B cell (primary cell): ENCODE results near the gene OFD1. TPM values are rescaled to one million over a fixed set of nuclear protein-coding genes. Genes with fewer than 3 reads are reported as not detected.
A peak's percentile ranks its signal among the peaks of the same experiment; 100 is the strongest.

ENCODE experiments used
- ATAC-seq: fragments of 200-7000 bp; cut with Tn5 transposase; one replicate; pipeline ENCODE4 v1.10.0; 2021; ENCODE audit warnings: low read depth, mild to moderate bottlenecking, moderate number of reproducible peaks, moderate library complexity
- CTCF ChIA-PET: fragments of 350-600 bp; sonication (Branson Sonifier 250); formaldehyde crosslinking; loops from one replicate; lab custom pipeline; 2021; ENCODE audit warnings: antibody characterized with exemption, inconsistent platforms; lab: Charles Lee
- POLR2A ChIA-PET: fragments of 350-600 bp; sonication (Branson Sonifier 250); formaldehyde crosslinking; loops from one replicate; lab custom pipeline; 2021; ENCODE audit warnings: antibody characterized with exemption; lab: Charles Lee
- DNase-seq: peaks from one replicate; pipeline ENCODE4 v3.0.0; 2013
- H2AFZ ChIP-seq: 2 replicates; pipeline ENCODE4 v1.6.1; 2012; ENCODE audit warnings: mild to moderate bottlenecking, low read depth, low read length; ENCODE audit not compliant: insufficient read depth, poor library complexity, severe bottlenecking
- H3K27ac ChIP-seq, 2 donors: 1 replicate in 1 of 2; 2 replicates in 1 of 2; pipeline ENCODE4 v1.5.1; 2012 to 2013; ENCODE audit warnings: low read length in 2 of 2, mild to moderate bottlenecking in 2 of 2, moderate library complexity in 1 of 2
- H3K27me3 ChIP-seq, 4 experiments: fragments of 200-600 bp in 1 of 4; sonication (generic) in 1 of 4; replicated peaks in 1 of 4; 1 replicate in 2 of 4; 2 replicates in 2 of 4; pipeline versions ENCODE4 v1.6.1 to v1.7.0; 2013 to 2016; ENCODE audit warnings: low read length in 3 of 4, mild to moderate bottlenecking in 2 of 4, mixed read lengths in 1 of 4, moderate library complexity in 1 of 4; ENCODE audit not compliant: insufficient read depth in 4 of 4, control insufficient read depth in 3 of 4; ENCODE audit errors: control extremely low read depth in 1 of 4
- H3K36me3 ChIP-seq, 2 experiments: replicated peaks in 1 of 2; 1 replicate in 1 of 2; 2 replicates in 1 of 2; pipeline versions ENCODE4 v1.6.1 to v1.7.1; 2013; ENCODE audit warnings: low read length in 1 of 2; ENCODE audit not compliant: insufficient read depth in 2 of 2, control insufficient read depth in 1 of 2; ENCODE audit errors: control extremely low read depth in 1 of 2, extremely low read depth in 1 of 2
- H3K4me1 ChIP-seq, 2 donors: fragments of 200-600 bp in 1 of 2; sonication (generic) in 1 of 2; 1 replicate in 1 of 2; 2 replicates in 1 of 2; pipeline versions ENCODE4 v1.5.1 to v1.6.1; 2013 to 2017; ENCODE audit warnings: low read length in 2 of 2; ENCODE audit not compliant: control insufficient read depth in 2 of 2, insufficient read depth in 2 of 2
- H3K4me2 ChIP-seq: replicated peaks from 2 replicates; pipeline ENCODE3; 2012; ENCODE audit warnings: mild to moderate bottlenecking, low read depth, low read length; ENCODE audit not compliant: poor library complexity, severe bottlenecking
- H3K4me3 ChIP-seq, 5 experiments: fragments of 200-600 bp in 1 of 5; sonication (generic) in 1 of 5; 1 replicate in 3 of 5; 2 replicates in 2 of 5; pipeline versions ENCODE4 v1.5.1 to v1.7.0; 2011 to 2016; ENCODE audit warnings: low read length in 4 of 5, mild to moderate bottlenecking in 4 of 5, low read depth in 2 of 5, control low read depth in 1 of 5, moderate library complexity in 1 of 5; ENCODE audit not compliant: insufficient read depth in 1 of 5; ENCODE audit errors: control extremely low read depth in 1 of 5, extremely low read depth in 1 of 5
- H3K79me2 ChIP-seq: fragments of 200-600 bp; sonication (generic); one replicate; pipeline ENCODE4 v1.6.0; 2016; ENCODE audit warnings: low read length; ENCODE audit not compliant: control insufficient read depth, insufficient read depth
- H3K9ac ChIP-seq: fragments of 200-600 bp; sonication (generic); 2 replicates; pipeline ENCODE4 v1.6.1; 2017; ENCODE audit warnings: mild to moderate bottlenecking, low read length, moderate library complexity
- H3K9me3 ChIP-seq, 3 donors: one replicate each; pipeline versions ENCODE4 v1.6.1 to v1.7.1; 2013; ENCODE audit warnings: low read length in 2 of 3; ENCODE audit not compliant: control insufficient read depth in 2 of 3, insufficient read depth in 1 of 3; ENCODE audit errors: control extremely low read depth in 1 of 3
- H4K20me1 ChIP-seq: 2 replicates; pipeline ENCODE4 v1.6.0; 2012; ENCODE audit warnings: mild to moderate bottlenecking, low read length; ENCODE audit not compliant: insufficient read depth, control insufficient read depth, poor library complexity, severe bottlenecking
- H3K27ac Mint-ChIP-seq: one replicate; pipeline ENCODE4 v1.8.0; 2021; ENCODE audit warnings: mixed read lengths
- H3K27me3 Mint-ChIP-seq: one replicate; pipeline ENCODE4 v1.8.0; 2021; ENCODE audit warnings: mixed read lengths
- H3K4me1 Mint-ChIP-seq: one replicate; pipeline ENCODE4 v1.8.0; 2021; ENCODE audit warnings: mixed read lengths
- H3K4me3 Mint-ChIP-seq: one replicate; pipeline ENCODE4 v1.8.0; 2021; ENCODE audit warnings: mixed read lengths
- H3K9me3 Mint-ChIP-seq: one replicate; pipeline ENCODE4 v1.8.0; 2022; ENCODE audit warnings: mixed read lengths; ENCODE audit not compliant: insufficient read depth
- EZH2 ChIP-seq: IDR thresholded peaks from 2 replicates; pipeline ENCODE4 v1.6.1; 2012; ENCODE audit warnings: borderline replicate concordance, low read depth, mild to moderate bottlenecking, moderate library complexity, low read length; ENCODE audit not compliant: insufficient read depth, poor library complexity, severe bottlenecking
- WGBS: methylation state at CpG from one replicate; pipeline ENCODE4 v1.1.5; 2013; ENCODE audit warnings: missing lambda C conversion rate; ENCODE audit not compliant: insufficient coverage; 5-methylcytosine and 5-hydroxymethylcytosine counted together
- intact Hi-C: fragments of 100-400 bp; cut with micrococcal nuclease; formaldehyde crosslinking; loops from one replicate; pipeline ENCODE4 v1.10.0; 2022
- polyA plus RNA-seq: library from polyadenylated mRNA; depleted of rRNA; stranded (reverse); fragments of >200 nt; gene quantifications from 2 replicates; pipeline ENCODE4 v1.2.3, GENCODE V29; 2012
- total RNA-seq, 2 donors: library from RNA; stranded (reverse); fragments of 120-200 nt in 1 of 2; gene quantifications; 1 replicate in 1 of 2; 2 replicates in 1 of 2; pipeline versions ENCODE4 v1.2.3 to v1.2.4, GENCODE V29; 2013 to 2022
- TF ChIP-seq, protein P1 (sequence below): fragments of 200-600 bp; IDR thresholded peaks from one replicate; pipeline ENCODE4 v1.8.0; 2022; ENCODE audit warnings: antibody characterized with exemption, mild to moderate bottlenecking

The OFD1 gene
- total and polyA plus RNA-seq, 2 donors (not counting 1 experiment from before 2014, with no cell fraction given) = 40.6 to 84.9 TPM

DNA sequence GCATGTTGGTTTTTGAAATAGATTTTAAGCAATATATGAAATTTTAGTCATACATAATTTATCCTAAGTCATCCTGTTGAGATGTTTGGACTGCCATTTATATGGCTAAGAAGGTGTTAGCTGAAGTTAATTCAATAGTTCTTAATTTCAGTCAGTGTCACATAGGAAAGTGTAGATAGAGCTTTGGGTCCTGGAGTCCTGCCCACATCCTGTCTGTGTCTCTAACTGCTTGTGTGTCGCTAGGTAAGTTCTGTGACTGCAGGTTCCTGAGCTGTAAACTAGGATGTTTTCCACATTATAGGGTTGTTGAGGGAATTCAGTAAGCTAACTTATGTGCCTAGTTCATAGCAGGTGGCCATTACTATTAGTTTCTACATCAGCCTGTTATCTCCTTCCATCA, 20.7 kb downstream of the OFD1 start:
- H4K20me1 ChIP-seq = no peaks in the 10 kb centered on the region
- H3K27me3 ChIP-seq = no peaks in the 10 kb centered on the region
- Mint-ChIP-seq H3K27me3 (no peaks in the 10 kb centered on the region), H3K27ac (peak overlapping the region; percentile 81), H3K4me1 (peaks cover 58% of the 10 kb centered on the region), H3K4me3 (peak overlapping the region; percentile 47), H3K9me3 (no peaks in the 10 kb centered on the region)
- peaks cover 67 to 68% of the 10 kb centered on the region in 2 donors for H3K4me1 ChIP-seq
- ChIA-PET POLR2A (no interaction called here), CTCF (interaction anchor here (0.6 to 1.7 kb wide), 5 partner anchors 9 to 109 kb away, joined by 3 to 4 read pairs (median 4); partner anchors contain the start of genes OFD1 and TRAPPC2)
- H3K79me2 ChIP-seq = peaks cover 14% of the 10 kb centered on the region
- H3K9me3 ChIP-seq = no peaks in the 10 kb centered on the region
- H3K9ac ChIP-seq = no peak overlapping the region
- no peak overlapping the region for H3K4me3 ChIP-seq
- peak overlapping the region; percentile 47 for H3K4me2 ChIP-seq
- H2AFZ ChIP-seq = no peak overlapping the region
- H3K36me3 ChIP-seq = peaks cover 0 to 38% of the 10 kb centered on the region in 2 experiments
- no peak for ATAC-seq
- intact Hi-C loops = loop anchor here (5.0 kb wide), 1 partner anchor 248 kb away; no protein-coding TSS in a partner anchor
- DNase-seq = no peak
- peak overlapping the region; percentile 36 to 64 for H3K27ac ChIP-seq
- WGBS = 0% methylated on average over 1 of the region's 1 CpG
- TF ChIP-seq, protein P1, sequence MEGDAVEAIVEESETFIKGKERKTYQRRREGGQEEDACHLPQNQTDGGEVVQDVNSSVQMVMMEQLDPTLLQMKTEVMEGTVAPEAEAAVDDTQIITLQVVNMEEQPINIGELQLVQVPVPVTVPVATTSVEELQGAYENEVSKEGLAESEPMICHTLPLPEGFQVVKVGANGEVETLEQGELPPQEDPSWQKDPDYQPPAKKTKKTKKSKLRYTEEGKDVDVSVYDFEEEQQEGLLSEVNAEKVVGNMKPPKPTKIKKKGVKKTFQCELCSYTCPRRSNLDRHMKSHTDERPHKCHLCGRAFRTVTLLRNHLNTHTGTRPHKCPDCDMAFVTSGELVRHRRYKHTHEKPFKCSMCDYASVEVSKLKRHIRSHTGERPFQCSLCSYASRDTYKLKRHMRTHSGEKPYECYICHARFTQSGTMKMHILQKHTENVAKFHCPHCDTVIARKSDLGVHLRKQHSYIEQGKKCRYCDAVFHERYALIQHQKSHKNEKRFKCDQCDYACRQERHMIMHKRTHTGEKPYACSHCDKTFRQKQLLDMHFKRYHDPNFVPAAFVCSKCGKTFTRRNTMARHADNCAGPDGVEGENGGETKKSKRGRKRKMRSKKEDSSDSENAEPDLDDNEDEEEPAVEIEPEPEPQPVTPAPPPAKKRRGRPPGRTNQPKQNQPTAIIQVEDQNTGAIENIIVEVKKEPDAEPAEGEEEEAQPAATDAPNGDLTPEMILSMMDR = no peak
- TF ChIP-seq EZH2 = no peak

DNA sequence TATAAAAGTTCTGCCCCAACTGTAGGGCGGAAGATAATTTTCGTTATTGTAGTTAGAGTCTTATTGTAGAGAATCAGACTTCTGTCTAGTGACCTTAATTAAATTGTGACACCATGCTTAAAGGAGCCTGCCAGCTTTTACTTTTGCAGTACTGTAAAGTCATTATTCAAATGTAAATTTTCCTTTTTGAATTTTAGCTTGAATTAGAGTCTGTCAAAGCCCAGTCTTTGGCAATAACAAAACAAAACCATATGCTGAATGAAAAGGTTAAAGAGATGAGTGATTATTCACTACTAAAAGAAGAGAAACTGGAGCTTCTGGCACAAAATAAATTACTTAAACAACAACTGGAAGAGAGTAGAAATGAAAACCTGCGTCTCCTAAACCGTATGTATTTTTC, 21.8 kb downstream of the OFD1 start:
- Histone ChIP-seq H3K36me3 (peaks cover 0 to 42% of the 10 kb centered on the region in 2 experiments), H3K9me3 (no peaks in the 10 kb centered on the region), H2AFZ (no peak overlapping the region), H3K9ac (no peak overlapping the region), H3K27ac (no peak overlapping the region), H3K27me3 (no peaks in the 10 kb centered on the region), H4K20me1 (no peaks in the 10 kb centered on the region), H3K4me3 (no peak overlapping the region), H3K4me2 (no peak overlapping the region), H3K79me2 (peaks cover 17% of the 10 kb centered on the region), H3K4me1 (peaks cover 66 to 69% of the 10 kb centered on the region in 2 donors)
- ATAC-seq = no peak
- Mint-ChIP-seq H3K27ac (no peak overlapping the region), H3K27me3 (no peaks in the 10 kb centered on the region), H3K4me1 (peaks cover 59% of the 10 kb centered on the region), H3K4me3 (no peak overlapping the region), H3K9me3 (no peaks in the 10 kb centered on the region)
- DNase-seq = no peak
- CTCF ChIA-PET = interaction anchor here (0.8 to 1.7 kb wide), 3 partner anchors 8 to 32 kb away, joined by 3 to 4 read pairs (median 4); partner anchors contain the start of genes OFD1 and TRAPPC2
- no CpG with 5 or more reads among the region's 4 CpGs for WGBS
- TF ChIP-seq EZH2 = no peak
- TF ChIP-seq, protein P1 = no peak
- POLR2A ChIA-PET = no interaction called here
- intact Hi-C loops = loop anchor here (5.0 kb wide), 1 partner anchor 249 kb away; no protein-coding TSS in a partner anchor
